NOMO-1 treated with DMSO at 0.1 percent for 48 hours (cell line): ENCODE data around the gene WDR86.

Source experiments
- DNase-seq: peaks from one replicate; lab custom pipeline; 2025; ENCODE audit not compliant: unreplicated experiment; lab: John Stamatoyannopoulos, UW

Gene WDR86

DNA sequence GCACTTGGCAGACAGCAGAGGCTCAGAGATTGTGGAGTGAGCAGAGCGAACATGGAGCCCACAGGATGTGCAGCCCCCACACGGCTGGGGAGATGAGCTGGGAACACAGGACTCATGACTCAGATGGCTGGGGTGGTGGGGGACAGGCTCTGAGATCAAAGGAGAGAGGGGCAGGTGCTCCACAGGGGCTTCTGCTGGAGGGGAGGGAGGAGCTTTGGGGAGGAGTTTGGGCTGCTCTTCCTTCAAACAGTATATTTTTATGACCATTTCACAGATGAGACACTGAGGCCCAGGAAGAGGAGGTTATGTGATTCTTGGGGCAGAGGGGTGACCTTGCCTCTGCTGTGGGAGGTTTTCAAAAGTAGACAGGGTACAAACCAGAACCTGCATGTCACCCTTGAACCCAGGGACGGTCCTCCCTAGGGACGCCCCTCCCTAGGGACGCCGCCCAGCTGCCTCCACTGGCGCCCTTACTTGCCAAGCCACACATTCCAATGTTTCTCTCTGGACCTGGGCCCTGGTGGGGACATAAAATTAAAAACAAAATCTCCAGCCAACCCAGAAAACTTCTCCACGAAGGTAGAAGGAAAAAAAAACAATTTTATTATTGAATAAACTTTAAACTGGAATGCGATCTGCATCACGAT is 31.1 kb upstream of the WDR86 start:
- no peak for DNase-seq

GRCh38 chr7:151439855-151440798 is 30.3 kb upstream of the WDR86 start, which contains the start of gene CRYGN:
TSS of gene CRYGN (minus strand) at chr7:151440141. CDS start at chr7:151439917, 224 bp downstream.
- DNase-seq = no peak

- no peak for DNase-seq
Measured at GRCh38 chr7:151438864-151439601, 29.2 kb upstream of the WDR86 start.

GRCh38 chr7:151437866-151438516 is 28.2 kb upstream of the WDR86 start:
- DNase-seq = no peak

GRCh38 chr7:151437159-151437553 is 27.3 kb upstream of the WDR86 start:
- DNase-seq = no peak

GRCh38 chr7:151436446-151437158 is 26.8 kb upstream of the WDR86 start:
- DNase-seq = no peak

GRCh38 chr7:151435971-151436370 is 26.1 kb upstream of the WDR86 start:
- no peak for DNase-seq

DNA sequence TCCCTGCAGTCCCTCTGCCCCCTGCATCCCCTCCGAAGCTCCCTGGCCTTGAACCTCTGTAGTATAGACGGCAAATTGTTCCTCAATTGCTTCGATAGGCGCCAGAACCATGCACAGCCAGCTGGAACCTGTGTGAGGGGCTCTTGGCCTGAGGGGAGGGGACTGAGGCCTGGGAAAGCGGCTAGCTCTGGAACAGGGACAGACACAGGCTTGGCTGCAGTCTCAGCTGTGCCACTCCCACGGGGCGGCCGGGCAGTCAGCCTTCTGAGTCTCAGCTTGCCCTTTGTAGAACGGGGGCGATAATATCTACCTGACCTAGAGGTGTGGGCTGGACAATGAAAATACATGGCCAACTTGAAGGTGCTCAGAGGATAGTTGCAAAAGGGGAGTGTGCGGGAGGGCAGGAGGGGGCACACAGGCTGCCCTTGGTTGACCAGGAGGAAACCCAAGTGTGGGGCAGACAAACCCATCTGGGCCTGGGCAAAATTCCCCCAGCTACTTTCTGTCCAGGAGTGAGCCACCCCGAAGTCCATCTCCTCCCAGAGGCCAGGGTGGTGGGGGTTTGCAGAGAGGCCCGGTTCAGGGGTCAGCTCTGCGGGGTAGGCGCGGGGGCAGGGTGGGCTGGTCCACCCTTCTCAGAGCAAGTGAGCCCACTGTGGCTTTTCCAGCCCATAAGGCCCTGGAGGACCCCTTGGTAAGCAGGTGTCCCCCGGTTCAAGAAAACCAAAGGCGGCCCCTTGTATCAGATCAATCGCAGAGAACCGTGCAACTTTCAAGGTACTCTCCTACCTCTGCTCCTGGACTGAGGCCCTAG is 25.5 kb upstream of the WDR86 start:
- DNase-seq = no peak

DNA sequence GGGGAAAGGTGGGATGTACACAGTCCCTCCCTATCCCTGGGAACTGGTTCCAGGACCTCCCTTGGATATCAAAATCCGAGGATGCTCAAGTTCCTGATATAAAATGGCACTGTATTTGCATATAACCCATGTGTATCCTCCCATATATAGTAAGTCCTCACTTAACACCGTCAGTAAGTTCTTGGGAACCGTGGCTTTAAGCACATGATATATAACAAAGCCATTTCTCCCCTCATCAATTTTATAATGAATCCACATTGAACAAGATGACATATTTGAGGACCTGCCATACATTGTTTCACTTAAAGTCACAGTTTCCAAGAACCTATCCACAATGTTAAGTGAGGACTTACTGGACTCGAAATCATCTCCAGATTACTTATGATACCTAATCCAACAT is 24.7 kb upstream of the WDR86 start:
- DNase-seq = no peak

GRCh38 chr7:151433721-151434400 is 24.0 kb upstream of the WDR86 start:
- no peak for DNase-seq

- peak; percentile 5 for DNase-seq
Measured at GRCh38 chr7:151432658-151433521, 23.1 kb upstream of the WDR86 start.

GRCh38 chr7:151431768-151432311 is 22.0 kb upstream of the WDR86 start:
- DNase-seq = no peak

GRCh38 chr7:151431281-151431767 is 21.5 kb upstream of the WDR86 start:
- no peak for DNase-seq

GRCh38 chr7:151430391-151431205 is 20.8 kb upstream of the WDR86 start:
- no peak for DNase-seq

GRCh38 chr7:151429560-151430331 is 19.9 kb upstream of the WDR86 start:
- DNase-seq = no peak

GRCh38 chr7:151429237-151429559 is 19.4 kb upstream of the WDR86 start:
- DNase-seq = no peak
